ENCODE data around the gene AQP12B. TPM values are rescaled to one million over a fixed set of nuclear protein-coding genes. Genes with fewer than 3 reads are reported as not detected.

The AQP12B gene
- total RNA-seq, 3 donors from 2014 or later: 0.16 to 10.0 (median 3.9) TPM

DNA sequence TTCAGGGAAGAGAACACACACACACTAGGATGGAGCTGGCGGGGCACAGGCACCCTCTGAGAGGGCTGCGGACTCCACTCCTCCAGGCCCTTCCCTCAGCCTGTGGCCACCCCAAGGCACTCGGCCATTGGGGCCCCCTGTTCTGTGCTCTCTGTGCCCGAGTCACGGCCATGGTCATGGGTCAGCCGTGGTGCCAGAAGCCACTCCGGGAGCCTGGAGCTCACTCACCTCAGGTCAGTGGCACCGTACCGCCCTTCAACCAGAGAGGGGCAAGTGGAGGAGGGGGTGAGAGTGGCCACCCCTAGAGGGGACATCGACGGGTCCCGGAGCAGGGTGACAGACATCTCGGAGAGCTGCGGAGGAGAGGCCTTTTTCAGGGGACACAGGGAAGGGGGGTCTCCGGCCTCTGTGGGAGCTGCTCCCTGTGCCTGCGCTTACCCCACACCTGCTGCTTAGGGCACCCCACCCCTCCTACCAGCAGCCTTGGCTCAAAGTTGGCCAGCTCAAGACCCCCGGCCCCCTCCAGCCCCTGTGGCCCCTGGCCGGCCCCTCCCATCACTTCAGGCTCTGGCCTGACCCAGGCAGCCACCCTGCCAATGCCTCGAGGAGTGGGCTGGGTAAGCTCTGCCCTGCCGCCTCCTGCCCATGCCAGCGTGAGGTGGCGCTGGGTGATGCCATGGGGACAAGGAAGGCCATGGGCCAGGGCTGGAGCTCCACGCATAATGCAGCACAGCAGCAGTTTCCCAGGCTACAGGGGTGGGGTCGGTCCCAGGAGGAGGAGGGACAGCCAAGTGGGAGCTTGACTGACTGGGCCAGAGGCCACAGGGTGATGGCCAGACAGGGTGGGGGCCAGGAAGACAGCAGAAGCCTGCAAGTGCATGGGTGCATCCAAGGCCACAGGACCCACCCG lies 38.3 kb upstream of the AQP12B start:
- Histone ChIP-seq H3K4me1 (ENCODE audit: low read depth) (no peaks in the 10 kb centered on the region), H3K36me3 (ENCODE audit: low read depth) (no peaks in the 10 kb centered on the region), H3K9me3 (no peaks in the 10 kb centered on the region), H3K4me3 (no peak overlapping the region)
- TF ChIP-seq, protein P1, sequence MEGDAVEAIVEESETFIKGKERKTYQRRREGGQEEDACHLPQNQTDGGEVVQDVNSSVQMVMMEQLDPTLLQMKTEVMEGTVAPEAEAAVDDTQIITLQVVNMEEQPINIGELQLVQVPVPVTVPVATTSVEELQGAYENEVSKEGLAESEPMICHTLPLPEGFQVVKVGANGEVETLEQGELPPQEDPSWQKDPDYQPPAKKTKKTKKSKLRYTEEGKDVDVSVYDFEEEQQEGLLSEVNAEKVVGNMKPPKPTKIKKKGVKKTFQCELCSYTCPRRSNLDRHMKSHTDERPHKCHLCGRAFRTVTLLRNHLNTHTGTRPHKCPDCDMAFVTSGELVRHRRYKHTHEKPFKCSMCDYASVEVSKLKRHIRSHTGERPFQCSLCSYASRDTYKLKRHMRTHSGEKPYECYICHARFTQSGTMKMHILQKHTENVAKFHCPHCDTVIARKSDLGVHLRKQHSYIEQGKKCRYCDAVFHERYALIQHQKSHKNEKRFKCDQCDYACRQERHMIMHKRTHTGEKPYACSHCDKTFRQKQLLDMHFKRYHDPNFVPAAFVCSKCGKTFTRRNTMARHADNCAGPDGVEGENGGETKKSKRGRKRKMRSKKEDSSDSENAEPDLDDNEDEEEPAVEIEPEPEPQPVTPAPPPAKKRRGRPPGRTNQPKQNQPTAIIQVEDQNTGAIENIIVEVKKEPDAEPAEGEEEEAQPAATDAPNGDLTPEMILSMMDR (IDR thresholded peaks at IDR 0.05): no peak
- intact Hi-C loops (cut with DNase I, micrococcal nuclease): no loop called here
- DNase-seq (no peak), ATAC-seq (no peak)

DNA sequence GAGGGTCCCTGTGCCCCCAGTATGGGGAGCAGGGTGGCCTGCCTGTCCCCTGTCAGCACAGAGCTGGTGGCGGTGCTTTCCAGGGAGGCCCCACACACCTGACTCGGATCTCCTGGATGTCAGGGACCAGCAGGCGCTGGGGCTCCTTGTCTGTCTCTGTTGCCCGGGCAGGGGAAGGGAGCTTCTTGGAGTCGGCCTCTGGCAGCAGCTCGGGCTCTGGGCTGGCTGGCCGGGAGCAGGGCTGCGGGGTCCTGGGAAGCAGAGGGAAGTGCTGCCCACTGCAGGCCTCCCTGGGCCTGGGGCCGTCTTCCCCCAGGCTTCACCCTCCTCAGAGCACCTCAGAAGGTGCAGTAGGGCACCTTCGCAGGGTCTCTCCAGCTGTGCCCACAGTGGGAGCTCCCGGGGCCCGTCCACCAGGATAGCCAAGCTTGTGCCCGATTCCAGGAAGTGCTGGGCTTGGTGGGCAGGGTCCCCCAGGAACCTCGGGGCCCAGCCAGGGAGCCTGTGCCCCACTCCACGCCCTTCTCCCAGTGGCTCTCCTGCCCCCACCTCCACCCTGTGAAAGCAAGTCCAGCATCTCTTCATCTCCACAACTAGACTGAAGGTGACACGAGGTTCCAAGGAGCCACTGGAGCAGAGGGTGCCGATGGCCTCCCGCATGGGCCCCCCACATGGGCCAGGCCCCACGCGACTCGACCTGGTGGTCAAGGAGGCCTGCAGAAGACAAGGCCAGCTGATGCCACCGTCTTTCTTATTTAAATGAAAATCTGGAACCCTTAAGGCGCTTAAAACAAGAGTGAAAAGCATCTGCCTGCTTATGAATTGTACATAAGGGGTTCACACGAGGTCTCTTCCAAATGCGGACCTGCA lies 37.2 kb upstream of the AQP12B start:
- no peaks in the 10 kb centered on the region for H3K4me1 ChIP-seq (ENCODE audit: low read depth)
- no peak overlapping the region for H3K4me3 ChIP-seq
- intact Hi-C loops (cut with DNase I, micrococcal nuclease): no loop called here
- H3K36me3 ChIP-seq (ENCODE audit: low read depth): no peaks in the 10 kb centered on the region
- DNase-seq: peak in 1 of 3 donors; percentile 37
- TF ChIP-seq, protein P1 (IDR thresholded peaks at IDR 0.05): no peak
- no peak for ATAC-seq
- no peaks in the 10 kb centered on the region for H3K9me3 ChIP-seq

DNA sequence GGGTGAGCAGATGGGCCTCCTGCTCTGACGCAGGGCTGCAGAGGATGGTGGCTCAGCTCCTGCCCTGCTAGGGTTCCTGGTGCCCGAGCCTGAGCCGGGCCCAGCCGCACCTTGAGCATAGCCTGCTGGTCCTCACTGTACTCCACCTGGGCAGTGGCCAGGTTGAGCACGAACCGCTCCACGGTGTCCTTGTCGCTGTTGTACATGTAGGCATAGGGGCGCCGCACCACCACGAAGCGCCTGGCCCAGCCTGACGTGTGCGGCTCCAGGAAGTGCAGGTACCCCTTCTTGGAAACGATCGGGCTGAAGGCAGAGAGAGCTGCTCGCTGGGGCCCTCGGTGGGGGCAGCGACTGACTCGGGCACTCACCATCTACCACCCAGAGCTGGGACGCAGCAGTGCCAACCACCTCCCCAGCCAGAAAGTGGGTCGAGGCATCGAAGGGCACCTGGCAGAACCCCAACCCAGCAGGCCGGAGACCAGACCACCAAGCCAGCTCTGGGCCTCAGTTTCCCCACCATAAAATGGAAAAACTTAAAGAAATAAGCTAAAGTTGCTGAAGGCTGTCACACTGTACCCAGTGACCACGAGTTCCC lies 36.3 kb upstream of the AQP12B start:
- no peaks in the 10 kb centered on the region for H3K4me1 ChIP-seq (ENCODE audit: low read depth)
- H3K9me3 ChIP-seq: no peaks in the 10 kb centered on the region
- peak in 1 of 3 donors; percentile 36 for DNase-seq
- intact Hi-C loops (cut with DNase I, micrococcal nuclease): no loop called here
- H3K4me3 ChIP-seq: no peak overlapping the region
- H3K36me3 ChIP-seq (ENCODE audit: low read depth): no peaks in the 10 kb centered on the region
- TF ChIP-seq, protein P1 (IDR thresholded peaks at IDR 0.05): no peak
- ATAC-seq: no peak

DNA sequence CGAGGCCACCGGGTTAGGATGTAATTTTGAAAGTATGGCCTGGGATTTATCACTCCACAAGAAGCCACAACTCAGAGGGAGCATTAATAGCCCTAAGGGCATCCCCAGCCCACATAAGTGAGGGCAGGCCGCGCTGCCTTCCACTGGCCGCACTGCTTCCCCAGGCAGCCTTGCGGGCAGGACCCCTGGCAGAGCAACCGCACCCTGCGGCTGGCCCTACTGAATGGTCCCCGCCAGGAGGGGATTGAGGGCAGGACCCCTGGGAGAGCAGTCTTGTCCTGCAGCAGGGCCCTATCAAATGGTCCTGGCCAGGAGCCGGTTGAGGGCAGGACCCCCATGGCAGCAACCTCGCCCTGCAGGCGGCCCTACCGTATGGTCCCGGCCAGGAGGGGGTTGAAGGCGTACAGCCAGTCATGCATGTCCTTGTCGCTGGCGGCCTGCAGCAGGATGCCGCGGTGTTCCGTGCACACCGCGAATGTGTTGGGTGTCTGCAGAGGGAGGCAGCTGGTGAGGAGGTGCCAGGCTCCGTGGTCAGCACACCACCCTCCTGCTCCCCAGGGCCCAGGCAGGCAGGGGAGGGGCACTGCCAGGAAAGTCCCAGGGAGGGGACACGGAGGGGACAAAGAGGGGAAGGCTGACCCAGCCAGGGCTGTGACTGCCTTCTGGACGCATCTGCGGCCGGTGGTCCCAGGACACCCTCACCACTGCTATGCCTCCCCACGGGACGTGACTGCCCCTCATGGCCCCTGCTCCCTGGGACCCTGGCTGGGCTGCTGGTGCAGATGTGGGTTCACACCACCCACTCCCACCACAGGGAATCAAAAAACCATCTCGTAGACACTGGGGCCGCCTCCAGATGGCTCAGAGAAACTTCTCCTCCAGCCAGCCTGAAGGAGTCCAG lies 35.2 kb upstream of the AQP12B start:
- Histone ChIP-seq H3K4me3 (no peak overlapping the region), H3K9me3 (no peaks in the 10 kb centered on the region), H3K4me1 (ENCODE audit: low read depth) (no peaks in the 10 kb centered on the region), H3K36me3 (ENCODE audit: low read depth) (no peaks in the 10 kb centered on the region)
- TF ChIP-seq, protein P1 (IDR thresholded peaks at IDR 0.05): no peak
- DNase-seq: peak in 1 of 3 donors; percentile 33
- no peak for ATAC-seq
- intact Hi-C loops (cut with DNase I, micrococcal nuclease): no loop called here

Data from mucosa of descending colon (tissue), 3 donors.